SK-N-SH (cell line): ENCODE measurements around the gene ZNF480.

Source experiments
- CTCF ChIP-seq: fragments of 200-600 bp; sonication (generic); IDR thresholded peaks from 2 replicates; pipeline ENCODE4 v1.6.1; 2017; ENCODE audit warnings: antibody characterized with exemption, mild to moderate bottlenecking, moderate library complexity
- EP300 ChIP-seq, 2 experiments: IDR thresholded peaks; 2 replicates each; pipeline versions ENCODE4 v1.4.0 to v1.6.1; 2012; ENCODE audit warnings: borderline replicate concordance in 1 of 2, low read depth in 1 of 2, low read length in 1 of 2
- EZH2phosphoT487 ChIP-seq: fragments of 200-600 bp; sonication (generic); IDR thresholded peaks from 2 replicates; pipeline ENCODE4 v1.6.1; 2017; ENCODE audit warnings: low read depth, mixed run types, mild to moderate bottlenecking, antibody characterized with exemption, moderate library complexity, borderline replicate concordance
- GABPA ChIP-seq: IDR thresholded peaks from 2 replicates; pipeline ENCODE4 v1.4.0; 2012; ENCODE audit warnings: low read depth, mild to moderate bottlenecking
- NRF1 ChIP-seq: IDR thresholded peaks from 2 replicates; pipeline ENCODE4 v1.6.1; 2012; ENCODE audit warnings: low read depth, mild to moderate bottlenecking, low read length
- SIN3A ChIP-seq: IDR thresholded peaks from 2 replicates; pipeline ENCODE4 v1.6.1; 2012; ENCODE audit warnings: low read depth, mild to moderate bottlenecking, low read length, moderate library complexity, borderline replicate concordance
- TCF12 ChIP-seq: IDR thresholded peaks from 2 replicates; pipeline ENCODE4 v1.4.0; 2012
- USF1 ChIP-seq: IDR thresholded peaks from 2 replicates; pipeline ENCODE4 v1.4.0; 2012; ENCODE audit warnings: low read depth, borderline replicate concordance
- USF2 ChIP-seq: fragments of 150-350 bp; IDR thresholded peaks from 2 replicates; pipeline ENCODE4 v1.6.1; 2017; ENCODE audit warnings: antibody characterized with exemption, low read length, low read depth, borderline replicate concordance

GRCh38 chr19:52277471-52277870 lies 19.5 kb upstream of the ZNF480 start:
- TF ChIP-seq CTCF = no peak
- TF ChIP-seq SIN3A = no peak
- no peak for TF ChIP-seq TCF12
- no peak for TF ChIP-seq GABPA
- TF ChIP-seq EP300 (IDR thresholded peaks at IDR 0.05; ENCODE audit: borderline replicate concordance in 1 of 2, low read depth in 1 of 2, low read length in 1 of 2) = no peak
- TF ChIP-seq USF2 = no peak
- TF ChIP-seq USF1 = no peak
- no peak for TF ChIP-seq NRF1
- no peak for TF ChIP-seq EZH2phosphoT487
